Measurements from ENCODE around the gene RETREG1.
A peak's percentile ranks its signal among the peaks of the same experiment; 100 is the strongest.
"Not testable (repeated sequence)": the region's sequence is repeated elsewhere in the genome, so short reads cannot be mapped to it uniquely, and the experiment has no call there.

Gene RETREG1

GRCh38 chr5:16477541-16477940, 139.3 kb downstream of the RETREG1 start:
- DNase-seq (ENCODE audit: extremely low read depth, low read depth) = no peak
- TF ChIP-seq CTCF (IDR thresholded peaks at IDR 0.05; ENCODE audit: low read depth, low read length) = no peak

DNA sequence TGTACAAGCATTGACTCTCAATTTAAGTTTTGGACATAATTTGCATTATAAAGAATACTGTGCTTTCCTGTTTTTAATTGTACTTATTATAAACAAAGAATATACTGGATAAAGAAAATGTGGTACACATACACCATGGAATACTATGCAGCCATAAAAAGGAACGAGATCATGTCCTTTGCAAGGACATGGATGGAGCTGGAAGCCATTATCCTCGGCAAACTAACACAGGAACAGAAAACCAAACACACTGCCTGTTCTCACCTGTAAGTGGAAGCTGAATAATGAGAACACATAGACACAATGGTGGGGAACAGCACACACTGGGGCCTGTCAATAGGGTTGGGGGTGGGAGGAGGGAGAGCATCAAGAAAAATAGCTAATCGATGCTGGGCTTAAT, 140.4 kb downstream of the RETREG1 start:
- DNase-seq (ENCODE audit: extremely low read depth, low read depth) = not testable (repeated sequence)

- no peak for DNase-seq (ENCODE audit: extremely low read depth, low read depth)
- no peak for TF ChIP-seq CTCF (IDR thresholded peaks at IDR 0.05; ENCODE audit: low read depth, low read length)
Observed at GRCh38 chr5:16471387-16471786, 145.4 kb downstream of the RETREG1 start.

GRCh38 chr5:16467363-16468219, 149.2 kb downstream of the RETREG1 start:
- TF ChIP-seq CTCF (IDR thresholded peaks at IDR 0.05; ENCODE audit: low read depth, low read length) = no peak
- DNase-seq (ENCODE audit: extremely low read depth, low read depth) = no peak

DNA sequence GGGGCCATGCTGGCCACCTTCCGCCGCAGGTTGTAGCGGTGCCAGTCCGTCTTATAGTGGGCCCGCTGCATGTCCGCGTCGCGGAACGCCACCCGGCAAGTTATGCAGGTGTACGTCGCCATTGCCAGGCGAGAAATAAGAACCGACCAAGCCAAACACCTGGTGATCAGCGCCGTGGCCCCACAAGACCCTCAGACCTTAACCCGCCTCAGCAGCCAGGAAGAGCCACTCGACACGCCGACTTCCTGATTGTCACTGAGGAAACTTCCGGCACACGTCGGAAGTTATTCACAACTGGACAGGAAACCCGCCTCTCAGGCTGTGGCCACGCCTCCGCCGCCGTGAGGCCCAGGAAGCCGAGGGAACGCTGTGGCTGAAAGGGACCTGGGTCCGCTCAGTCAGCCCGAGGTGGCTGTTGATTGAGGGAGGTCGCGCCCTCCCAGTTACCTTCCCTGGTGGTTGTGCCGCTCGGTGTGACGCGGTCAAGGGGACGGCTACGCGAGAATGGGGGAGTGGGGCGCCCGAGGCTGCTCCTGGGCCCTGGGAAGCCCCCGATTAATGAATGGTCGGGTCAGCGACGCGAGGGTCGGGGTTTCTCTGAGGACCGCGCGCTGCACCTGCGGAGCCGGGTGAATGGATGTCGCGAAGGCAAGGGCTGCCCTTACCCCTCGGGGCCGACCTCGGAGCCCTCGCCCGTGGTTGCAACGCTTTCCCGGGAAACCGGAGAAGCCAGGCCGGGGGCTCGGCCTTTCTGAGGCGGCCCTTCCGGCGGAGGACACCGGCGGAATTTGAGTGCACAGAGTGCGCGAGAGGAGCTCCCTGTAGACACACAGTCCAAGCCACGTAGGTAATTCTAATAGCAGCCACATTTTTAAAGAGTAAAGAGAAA, 151.0 kb downstream of the RETREG1 start, which contains the start of gene ZNF622:
Gene ZNF622 (minus strand): TSS at position 257 of the 889 bp plus-strand sequence. CDS start 135 bp downstream, at position 122.
- TF ChIP-seq CTCF (IDR thresholded peaks at IDR 0.05; ENCODE audit: low read depth, low read length) = no peak
- DNase-seq (ENCODE audit: extremely low read depth, low read depth) = peak; percentile 68

- DNase-seq (ENCODE audit: extremely low read depth, low read depth) = no peak
- no peak; the same call in 1 of the 2 replicates for TF ChIP-seq CTCF (IDR thresholded peaks at IDR 0.05; ENCODE audit: low read depth, low read length)
Observed at GRCh38 chr5:16464664-16465543, 151.9 kb downstream of the RETREG1 start.

DNA sequence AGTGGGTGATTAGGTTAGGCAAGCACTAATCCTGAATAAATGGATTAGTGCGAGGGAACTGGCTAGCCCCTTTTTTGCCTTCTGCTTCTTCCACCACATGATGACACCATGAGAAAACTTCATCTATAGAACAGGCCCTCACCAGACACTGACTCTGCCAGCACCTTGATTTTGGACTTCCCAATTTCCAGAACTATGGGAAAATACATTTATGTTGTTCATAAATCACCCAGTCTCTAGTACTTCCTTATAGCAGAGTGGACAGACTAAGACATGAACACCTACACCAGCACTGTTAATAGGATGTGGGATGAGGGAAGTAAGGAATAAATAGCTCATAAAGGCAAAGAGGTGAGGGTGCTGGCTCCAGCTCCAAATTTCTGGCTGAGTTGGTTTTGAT, 152.6 kb downstream of the RETREG1 start:
- DNase-seq (ENCODE audit: extremely low read depth, low read depth) = no peak
- no peak for TF ChIP-seq CTCF (IDR thresholded peaks at IDR 0.05; ENCODE audit: low read depth, low read length)
